ENCODE data around the gene EXTL1. TPM values are rescaled to one million over a fixed set of nuclear protein-coding genes. Genes with fewer than 3 reads are reported as not detected.

EXTL1 gene
- total RNA-seq, 1 experiment from 2014 or later, result not detected

- H3K4me3 ChIP-seq, result no peak overlapping the region
Measured at GRCh38 chr1:25993197-25993951, 28.2 kb upstream of the EXTL1 start.

GRCh38 chr1:25994402-25995150 is 27.0 kb upstream of the EXTL1 start:
- Histone ChIP-seq H3K27me3 (no peaks in the 10 kb centered on the region), H3K4me3 (no peak overlapping the region), H3K9me3 (no peaks in the 10 kb centered on the region), H3K36me3 (no peaks in the 10 kb centered on the region)
- DNase-seq, result no peak

More at GRCh38 chr1:25993197-25993951, 28.2 kb upstream of the EXTL1 start:
- no peak for DNase-seq
- H3K27me3 ChIP-seq, result no peaks in the 10 kb centered on the region
- H3K9me3 ChIP-seq, result no peaks in the 10 kb centered on the region
- H3K36me3 ChIP-seq, result no peaks in the 10 kb centered on the region

GRCh38 chr1:25996966-25997827 is 24.4 kb upstream of the EXTL1 start:
- no peak for DNase-seq
- Histone ChIP-seq H3K4me3 (peak overlapping the region; percentile 63), H3K36me3 (no peaks in the 10 kb centered on the region), H3K9me3 (no peaks in the 10 kb centered on the region), H3K27me3 (no peaks in the 10 kb centered on the region)

- H3K36me3 ChIP-seq, result no peaks in the 10 kb centered on the region
- H3K4me3 ChIP-seq, result peak within 1 kb of the TSS; percentile 63
- no peaks in the 10 kb centered on the region for H3K9me3 ChIP-seq
Measured at GRCh38 chr1:25997828-25998761, 23.5 kb upstream of the EXTL1 start, which contains the start of gene PAFAH2. PAFAH2 (minus strand) TSS chr1:25998063; CDS start chr1:25990816, 7,247 bp downstream.

GRCh38 chr1:25999041-25999800 is 22.4 kb upstream of the EXTL1 start:
- Histone ChIP-seq H3K4me3 (no peak overlapping the region), H3K27me3 (no peaks in the 10 kb centered on the region), H3K9me3 (no peaks in the 10 kb centered on the region), H3K36me3 (no peaks in the 10 kb centered on the region)
- no peak for DNase-seq

More at GRCh38 chr1:25997828-25998761, 23.5 kb upstream of the EXTL1 start, which contains the start of gene PAFAH2:
- peak; percentile 95 for DNase-seq
- H3K27me3 ChIP-seq, result no peaks in the 10 kb centered on the region

- Histone ChIP-seq H3K36me3 (no peaks in the 10 kb centered on the region), H3K27me3 (no peaks in the 10 kb centered on the region), H3K4me3 (no peak overlapping the region), H3K9me3 (no peaks in the 10 kb centered on the region)
- DNase-seq, result no peak
Measured at GRCh38 chr1:26003262-26003661, 18.3 kb upstream of the EXTL1 start.

GRCh38 chr1:26003756-26004155 is 17.8 kb upstream of the EXTL1 start:
- DNase-seq, result no peak
- Histone ChIP-seq H3K4me3 (no peak overlapping the region), H3K36me3 (no peaks in the 10 kb centered on the region), H3K27me3 (no peaks in the 10 kb centered on the region), H3K9me3 (no peaks in the 10 kb centered on the region)

- Histone ChIP-seq H3K36me3 (no peaks in the 10 kb centered on the region), H3K9me3 (no peaks in the 10 kb centered on the region), H3K4me3 (no peak overlapping the region), H3K27me3 (no peaks in the 10 kb centered on the region)
- DNase-seq, result no peak
Measured at GRCh38 chr1:26005434-26006105, 16.0 kb upstream of the EXTL1 start.

GRCh38 chr1:26006710-26007109 is 14.9 kb upstream of the EXTL1 start:
- Histone ChIP-seq H3K36me3 (no peaks in the 10 kb centered on the region), H3K27me3 (no peaks in the 10 kb centered on the region), H3K4me3 (no peak overlapping the region), H3K9me3 (no peaks in the 10 kb centered on the region)
- no peak for DNase-seq

GRCh38 chr1:26009796-26010447 is 11.7 kb upstream of the EXTL1 start:
- Histone ChIP-seq H3K9me3 (no peaks in the 10 kb centered on the region), H3K36me3 (no peaks in the 10 kb centered on the region), H3K4me3 (no peak overlapping the region), H3K27me3 (no peaks in the 10 kb centered on the region)
- no peak for DNase-seq

GRCh38 chr1:26010825-26011224 is 10.8 kb upstream of the EXTL1 start:
- Histone ChIP-seq H3K27me3 (no peaks in the 10 kb centered on the region), H3K4me3 (no peak overlapping the region), H3K9me3 (no peaks in the 10 kb centered on the region), H3K36me3 (no peaks in the 10 kb centered on the region)
- DNase-seq, result no peak

- H3K27me3 ChIP-seq, result no peaks in the 10 kb centered on the region
- no peak overlapping the region for H3K4me3 ChIP-seq
- no peaks in the 10 kb centered on the region for H3K9me3 ChIP-seq
- H3K36me3 ChIP-seq, result no peaks in the 10 kb centered on the region
- no peak for DNase-seq
Measured at GRCh38 chr1:26012864-26013263, 8.7 kb upstream of the EXTL1 start.

GRCh38 chr1:26014179-26014578 is 7.4 kb upstream of the EXTL1 start:
- no peak overlapping the region for H3K4me3 ChIP-seq

GRCh38 chr1:26015358-26015757 is 6.2 kb upstream of the EXTL1 start:
- Histone ChIP-seq H3K27me3 (no peaks in the 10 kb centered on the region), H3K4me3 (no peak overlapping the region), H3K36me3 (no peaks in the 10 kb centered on the region), H3K9me3 (no peaks in the 10 kb centered on the region)
- no peak for DNase-seq

More at GRCh38 chr1:26014179-26014578, 7.4 kb upstream of the EXTL1 start:
- Histone ChIP-seq H3K36me3 (no peaks in the 10 kb centered on the region), H3K27me3 (no peaks in the 10 kb centered on the region), H3K9me3 (no peaks in the 10 kb centered on the region)
- DNase-seq, result no peak
